T-helper 1 cell treated with Interleukin-12 subunit alpha and Interleukin-12 subunit beta and Interleukin-4 antibody, amounts not matched to agents 30 μg/mL and 1 μg/mL, for 36 hours (primary cell): Measurements from ENCODE around the gene CCSER1.
"Not testable (repeated sequence)": the region's sequence is repeated elsewhere in the genome, so short reads cannot be mapped to it uniquely, and the experiment has no call there.

Source experiments
- H3K27ac Mint-ChIP-seq: one replicate; pipeline ENCODE4 v1.8.0; 2021; ENCODE audit warnings: mild to moderate bottlenecking, mixed read lengths
- H3K27me3 Mint-ChIP-seq: one replicate; pipeline ENCODE4 v1.8.0; 2021; ENCODE audit warnings: low read depth, mixed read lengths
- H3K36me3 Mint-ChIP-seq: one replicate; pipeline ENCODE4 v1.8.0; 2021; ENCODE audit warnings: low read depth, mixed read lengths
- H3K4me1 Mint-ChIP-seq: one replicate; pipeline ENCODE4 v1.8.0; 2021; ENCODE audit warnings: low read depth, mixed read lengths
- H3K4me3 Mint-ChIP-seq: one replicate; pipeline ENCODE4 v1.8.0; 2021; ENCODE audit warnings: mild to moderate bottlenecking, moderate library complexity, mixed read lengths
- H3K9me3 Mint-ChIP-seq: one replicate; pipeline ENCODE4 v1.8.0; 2021; ENCODE audit warnings: mixed read lengths

Gene CCSER1

DNA sequence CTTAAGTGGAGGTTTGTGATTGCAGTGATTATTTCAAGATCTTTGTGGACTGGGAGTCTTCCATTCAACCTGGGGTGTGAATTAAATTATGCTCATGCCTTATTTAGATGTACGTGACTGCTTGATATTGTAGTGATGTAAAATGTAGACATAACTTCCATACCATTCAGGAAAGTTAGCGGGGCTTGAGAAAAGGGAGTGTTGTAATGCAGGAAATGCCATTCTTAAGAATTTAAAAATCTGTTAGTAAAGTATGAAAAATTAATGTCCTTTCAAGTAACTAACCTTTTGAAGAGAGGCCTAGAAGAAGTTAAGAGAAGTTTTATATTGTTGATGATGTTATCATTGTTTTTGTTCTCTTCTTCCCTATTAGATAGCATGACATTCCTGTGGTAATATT lies 318.2 kb downstream of the CCSER1 start:
- no peaks in the 10 kb centered on the region for H3K4me1 Mint-ChIP-seq
- H3K27ac Mint-ChIP-seq = no peak overlapping the region
- H3K9me3 Mint-ChIP-seq = peaks cover 5% of the 10 kb centered on the region
- no peaks in the 10 kb centered on the region for H3K27me3 Mint-ChIP-seq
- H3K36me3 Mint-ChIP-seq = no peaks in the 10 kb centered on the region
- H3K4me3 Mint-ChIP-seq = no peak overlapping the region

DNA sequence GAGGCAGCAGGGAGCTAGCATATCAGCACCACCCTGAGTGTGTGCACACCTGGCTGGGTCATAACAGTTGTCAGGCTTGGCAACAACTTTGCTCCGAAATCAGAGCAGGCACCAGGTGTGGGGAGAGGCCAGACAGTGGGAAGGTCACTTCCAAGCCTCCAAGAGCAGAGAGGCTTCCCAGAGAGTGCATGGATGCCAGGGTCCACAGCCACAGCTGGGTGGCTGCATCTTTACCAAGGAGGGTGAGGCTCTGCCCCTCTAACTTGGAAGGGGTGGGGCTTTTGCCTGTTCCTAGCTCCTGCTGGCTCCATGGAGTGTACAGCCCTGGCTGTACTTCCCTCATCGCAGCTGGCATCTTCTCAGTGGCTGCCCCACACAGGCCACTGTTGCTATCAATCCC lies 322.4 kb downstream of the CCSER1 start:
- Mint-ChIP-seq H3K36me3 (no peaks in the 10 kb centered on the region), H3K27ac (no peak overlapping the region), H3K27me3 (no peaks in the 10 kb centered on the region), H3K4me3 (no peak overlapping the region), H3K4me1 (no peaks in the 10 kb centered on the region), H3K9me3 (peaks cover 6% of the 10 kb centered on the region)

DNA sequence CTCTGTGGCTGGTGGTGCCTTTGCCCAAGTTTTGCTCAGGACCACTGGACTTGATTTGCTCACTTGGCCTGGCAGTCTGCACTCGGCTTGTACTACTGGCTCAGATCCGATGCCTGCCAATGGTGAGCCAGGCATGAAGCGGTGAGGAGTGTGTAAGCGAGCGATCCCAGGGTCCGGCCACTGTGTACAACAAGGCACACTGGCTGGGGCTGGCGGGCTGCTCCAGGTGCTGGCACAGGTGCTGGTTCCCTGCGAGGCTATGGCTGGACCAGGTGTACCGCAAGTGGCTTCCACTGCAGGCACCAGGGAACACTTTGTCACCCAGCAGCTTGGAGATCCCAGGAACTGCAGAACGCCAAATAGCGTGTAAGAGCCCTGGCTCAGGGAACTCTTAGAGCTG lies 329.7 kb downstream of the CCSER1 start:
- Mint-ChIP-seq H3K27ac (no peak overlapping the region), H3K9me3 (no peaks in the 10 kb centered on the region), H3K4me1 (no peaks in the 10 kb centered on the region), H3K4me3 (no peak overlapping the region), H3K27me3 (no peaks in the 10 kb centered on the region), H3K36me3 (no peaks in the 10 kb centered on the region)

DNA sequence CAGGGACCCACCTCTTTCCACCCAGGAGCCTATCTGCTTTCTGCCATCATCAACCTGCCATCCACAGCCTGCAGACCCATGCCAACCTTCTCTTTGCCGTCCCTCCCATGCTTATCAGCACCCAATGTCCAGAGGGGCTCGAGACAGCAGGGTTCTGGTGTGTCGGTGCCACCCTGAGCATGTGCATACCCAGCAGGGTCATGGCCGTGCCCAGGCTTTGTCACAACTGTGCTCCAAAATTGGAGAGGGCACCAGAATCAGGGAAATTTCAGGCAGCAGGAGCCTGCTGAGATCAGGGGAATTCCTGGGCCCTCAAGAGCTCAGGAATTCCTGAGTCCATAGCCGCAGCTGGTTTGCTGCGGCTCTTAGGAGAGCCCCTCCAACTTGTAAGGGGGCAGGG lies 330.6 kb downstream of the CCSER1 start:
- H3K27ac Mint-ChIP-seq = no peak overlapping the region
- no peaks in the 10 kb centered on the region for H3K27me3 Mint-ChIP-seq
- no peak overlapping the region for H3K4me3 Mint-ChIP-seq
- H3K4me1 Mint-ChIP-seq = no peaks in the 10 kb centered on the region
- H3K9me3 Mint-ChIP-seq = no peaks in the 10 kb centered on the region
- H3K36me3 Mint-ChIP-seq = no peaks in the 10 kb centered on the region

DNA sequence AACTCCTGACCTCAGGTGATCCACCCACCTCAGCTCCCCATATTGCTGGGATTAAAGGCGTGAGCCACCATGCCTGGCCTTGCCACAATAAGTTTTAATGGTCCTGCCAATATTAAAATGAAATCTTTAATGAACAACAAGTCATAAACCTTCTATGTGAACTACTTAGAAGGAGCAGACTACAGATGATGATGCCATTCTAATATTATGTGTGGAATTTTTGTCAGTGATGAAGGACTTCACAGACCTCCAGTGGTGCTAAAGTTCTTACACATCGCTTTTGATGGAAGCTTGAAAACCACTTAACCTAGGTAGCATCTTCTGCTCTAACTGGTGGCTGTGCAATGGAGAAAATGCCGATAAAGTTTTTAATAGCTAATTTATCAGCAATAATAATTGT lies 331.4 kb downstream of the CCSER1 start:
- no peaks in the 10 kb centered on the region for H3K36me3 Mint-ChIP-seq
- no peak overlapping the region for H3K27ac Mint-ChIP-seq
- no peaks in the 10 kb centered on the region for H3K9me3 Mint-ChIP-seq
- H3K27me3 Mint-ChIP-seq = no peaks in the 10 kb centered on the region
- no peak overlapping the region for H3K4me3 Mint-ChIP-seq
- no peaks in the 10 kb centered on the region for H3K4me1 Mint-ChIP-seq

DNA sequence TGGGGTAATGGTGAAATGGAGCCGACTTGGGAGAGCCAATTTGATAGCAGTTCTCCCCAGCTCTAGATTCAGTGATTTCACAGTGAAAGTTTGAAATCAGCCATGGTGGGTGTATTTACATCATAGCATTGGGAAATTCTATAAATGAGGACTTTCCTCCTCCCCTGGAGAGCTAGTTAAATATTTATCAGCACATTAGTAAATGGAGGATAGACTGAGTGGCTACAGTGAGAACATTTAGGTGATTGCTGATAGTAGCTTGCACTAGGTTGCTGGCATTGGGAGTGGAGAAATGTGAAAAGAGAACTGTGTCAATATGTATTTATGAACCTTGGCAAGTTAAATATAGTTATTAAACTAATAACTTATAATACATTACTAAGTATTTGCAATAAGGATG lies 347.3 kb downstream of the CCSER1 start:
- no peak overlapping the region for H3K27ac Mint-ChIP-seq
- H3K36me3 Mint-ChIP-seq = no peaks in the 10 kb centered on the region
- no peaks in the 10 kb centered on the region for H3K27me3 Mint-ChIP-seq
- no peaks in the 10 kb centered on the region for H3K4me1 Mint-ChIP-seq
- no peaks in the 10 kb centered on the region for H3K9me3 Mint-ChIP-seq
- H3K4me3 Mint-ChIP-seq = no peak overlapping the region

DNA sequence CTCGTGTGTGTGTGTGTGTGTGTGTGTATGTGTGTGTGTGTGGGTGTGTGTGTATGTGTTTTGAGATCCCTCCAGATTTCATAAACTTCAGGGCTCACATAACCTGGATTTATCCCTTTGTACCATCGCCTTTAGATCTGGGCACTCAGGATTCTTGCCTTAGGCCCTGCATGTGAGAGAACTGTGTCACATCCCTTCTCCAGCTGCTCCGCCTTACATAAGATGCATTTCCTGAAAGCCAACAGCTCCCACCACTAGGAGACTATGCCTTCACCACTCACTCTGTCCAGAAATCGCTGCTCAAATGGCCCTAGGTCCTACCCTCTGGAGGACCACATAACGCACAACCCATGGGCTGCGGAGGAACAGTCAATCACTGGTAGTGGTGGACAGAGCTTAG lies 348.8 kb downstream of the CCSER1 start:
- H3K4me3 Mint-ChIP-seq = no peak overlapping the region
- no peak overlapping the region for H3K27ac Mint-ChIP-seq
- H3K9me3 Mint-ChIP-seq = no peaks in the 10 kb centered on the region
- no peaks in the 10 kb centered on the region for H3K4me1 Mint-ChIP-seq
- H3K36me3 Mint-ChIP-seq = no peaks in the 10 kb centered on the region
- no peaks in the 10 kb centered on the region for H3K27me3 Mint-ChIP-seq

DNA sequence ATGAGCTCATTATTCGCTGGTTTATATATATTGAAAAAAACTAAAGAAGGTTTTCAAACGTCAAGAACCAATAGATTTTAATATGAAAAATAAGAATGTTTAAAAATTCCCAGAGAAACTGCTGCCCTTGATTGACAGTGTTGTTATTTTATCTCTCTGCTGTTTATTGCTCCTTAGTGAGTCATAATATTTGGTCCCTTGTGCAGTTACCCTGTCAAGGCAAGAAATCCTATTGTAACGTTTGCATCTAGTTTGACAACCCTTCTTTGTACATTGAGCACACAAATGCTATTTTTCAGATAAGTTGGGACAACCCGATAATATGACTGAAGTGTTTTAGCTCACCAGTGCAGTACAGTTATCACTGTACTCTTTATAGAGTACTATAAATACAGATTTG lies 349.4 kb downstream of the CCSER1 start:
- H3K4me1 Mint-ChIP-seq = no peaks in the 10 kb centered on the region
- H3K9me3 Mint-ChIP-seq = no peaks in the 10 kb centered on the region
- no peak overlapping the region for H3K27ac Mint-ChIP-seq
- no peaks in the 10 kb centered on the region for H3K27me3 Mint-ChIP-seq
- no peaks in the 10 kb centered on the region for H3K36me3 Mint-ChIP-seq
- no peak overlapping the region for H3K4me3 Mint-ChIP-seq

DNA sequence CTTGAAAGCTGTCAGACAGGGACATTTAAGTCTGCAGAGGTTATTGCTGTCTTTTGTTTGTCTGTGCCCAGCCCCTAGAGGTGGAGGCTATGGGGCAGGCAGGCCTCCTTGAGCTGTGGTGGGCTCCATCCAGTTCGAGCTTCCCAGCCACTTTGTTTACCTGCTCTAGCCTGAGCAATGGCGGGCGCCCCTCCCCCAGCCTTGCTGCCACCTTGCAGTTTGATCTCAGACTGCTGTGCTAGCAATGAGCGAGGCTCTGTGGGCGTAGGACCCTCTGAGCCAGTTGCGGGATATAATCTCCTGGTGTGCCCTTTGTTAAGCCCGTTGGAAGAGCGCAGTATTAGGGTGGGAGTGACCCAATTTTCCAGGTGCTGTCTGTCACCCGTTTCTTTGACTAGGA lies 357.7 kb downstream of the CCSER1 start:
- H3K4me3 Mint-ChIP-seq, H3K9me3 Mint-ChIP-seq, H3K27me3 Mint-ChIP-seq, H3K36me3 Mint-ChIP-seq, H3K27ac Mint-ChIP-seq, H3K4me1 Mint-ChIP-seq: not testable (repeated sequence)

DNA sequence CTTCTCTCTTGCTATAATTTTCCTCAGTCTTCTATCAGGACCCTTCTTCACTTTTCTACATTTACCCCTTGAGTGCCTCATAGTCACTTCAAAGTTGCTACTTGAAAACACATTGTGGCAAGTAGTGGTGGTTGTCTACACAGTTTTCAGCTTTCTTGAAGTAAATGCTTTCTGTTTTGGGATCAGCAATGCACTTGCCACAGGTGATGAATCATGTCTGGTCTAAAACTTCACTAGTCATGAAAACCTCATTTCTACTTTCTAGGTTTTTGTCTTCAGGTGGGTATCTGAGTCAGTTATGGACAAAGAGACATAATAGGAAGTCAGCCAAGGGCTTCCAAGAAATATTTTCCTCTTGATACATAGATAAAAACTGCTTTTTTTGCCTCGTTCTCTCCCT lies 359.2 kb downstream of the CCSER1 start:
- no peaks in the 10 kb centered on the region for H3K4me1 Mint-ChIP-seq
- peaks cover 4% of the 10 kb centered on the region for H3K9me3 Mint-ChIP-seq
- no peaks in the 10 kb centered on the region for H3K36me3 Mint-ChIP-seq
- no peak overlapping the region for H3K27ac Mint-ChIP-seq
- no peaks in the 10 kb centered on the region for H3K27me3 Mint-ChIP-seq
- no peak overlapping the region for H3K4me3 Mint-ChIP-seq

DNA sequence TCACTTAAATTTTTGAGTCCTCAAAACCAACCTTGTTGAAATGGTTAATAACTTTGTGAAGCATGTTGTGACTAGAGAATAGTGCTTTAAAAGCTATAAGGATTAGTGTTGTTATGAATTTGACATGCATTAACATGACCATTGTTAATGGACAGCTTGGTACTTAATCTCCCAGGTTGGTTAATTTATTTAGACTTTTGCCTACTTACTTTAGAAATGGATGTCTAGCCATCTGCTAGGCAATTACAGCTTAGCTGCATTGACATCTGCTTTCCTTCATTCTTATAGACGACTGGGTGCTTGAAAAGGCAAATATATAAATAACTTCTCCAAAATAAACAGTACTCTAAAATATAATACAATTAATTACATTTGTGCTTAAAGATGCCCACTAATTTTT lies 368.0 kb downstream of the CCSER1 start:
- H3K4me1 Mint-ChIP-seq = no peaks in the 10 kb centered on the region
- no peak overlapping the region for H3K27ac Mint-ChIP-seq
- H3K9me3 Mint-ChIP-seq = no peaks in the 10 kb centered on the region
- no peak overlapping the region for H3K4me3 Mint-ChIP-seq
- no peaks in the 10 kb centered on the region for H3K36me3 Mint-ChIP-seq
- H3K27me3 Mint-ChIP-seq = no peaks in the 10 kb centered on the region

DNA sequence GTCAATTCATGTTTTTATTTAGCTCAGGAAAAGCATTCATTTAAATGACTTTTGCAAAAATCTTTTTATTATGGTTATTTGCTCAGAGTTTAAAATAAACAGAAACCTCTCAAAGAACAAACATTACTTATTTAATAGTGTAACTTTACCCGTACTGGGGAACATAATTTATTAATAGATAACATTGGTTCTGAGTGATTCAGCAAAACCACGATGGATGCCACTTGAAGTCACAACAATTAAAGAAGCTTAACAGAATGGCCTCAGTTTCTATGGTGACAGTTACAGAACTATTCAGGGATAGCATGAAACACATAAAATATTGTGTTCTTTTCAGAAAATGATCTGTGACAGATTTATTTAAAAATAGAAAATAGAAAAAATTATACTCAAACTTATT lies 368.7 kb downstream of the CCSER1 start:
- no peaks in the 10 kb centered on the region for H3K9me3 Mint-ChIP-seq
- no peaks in the 10 kb centered on the region for H3K36me3 Mint-ChIP-seq
- no peak overlapping the region for H3K4me3 Mint-ChIP-seq
- H3K27me3 Mint-ChIP-seq = no peaks in the 10 kb centered on the region
- no peaks in the 10 kb centered on the region for H3K4me1 Mint-ChIP-seq
- H3K27ac Mint-ChIP-seq = no peak overlapping the region

DNA sequence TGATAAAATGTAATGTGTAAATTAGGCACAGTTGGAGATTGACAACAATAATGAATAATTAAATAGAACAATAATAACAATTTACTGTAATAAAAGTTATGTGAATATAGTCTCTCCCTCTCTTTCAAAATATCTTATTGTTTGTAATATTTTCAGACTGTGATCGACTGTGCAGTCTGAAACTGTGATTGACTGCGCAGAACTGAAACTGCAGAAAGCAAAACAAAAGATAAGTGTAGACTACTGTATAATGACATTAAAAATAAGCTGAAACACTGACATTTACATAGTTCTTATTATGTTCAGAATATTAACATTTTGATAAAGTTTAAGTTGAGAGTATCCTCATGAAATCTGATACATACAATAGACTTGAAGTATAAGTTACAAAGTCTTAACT lies 371.0 kb downstream of the CCSER1 start:
- H3K4me3 Mint-ChIP-seq = no peak overlapping the region
- no peaks in the 10 kb centered on the region for H3K4me1 Mint-ChIP-seq
- H3K27ac Mint-ChIP-seq = no peak overlapping the region
- H3K9me3 Mint-ChIP-seq = peaks cover 11% of the 10 kb centered on the region
- no peaks in the 10 kb centered on the region for H3K27me3 Mint-ChIP-seq
- H3K36me3 Mint-ChIP-seq = no peaks in the 10 kb centered on the region

DNA sequence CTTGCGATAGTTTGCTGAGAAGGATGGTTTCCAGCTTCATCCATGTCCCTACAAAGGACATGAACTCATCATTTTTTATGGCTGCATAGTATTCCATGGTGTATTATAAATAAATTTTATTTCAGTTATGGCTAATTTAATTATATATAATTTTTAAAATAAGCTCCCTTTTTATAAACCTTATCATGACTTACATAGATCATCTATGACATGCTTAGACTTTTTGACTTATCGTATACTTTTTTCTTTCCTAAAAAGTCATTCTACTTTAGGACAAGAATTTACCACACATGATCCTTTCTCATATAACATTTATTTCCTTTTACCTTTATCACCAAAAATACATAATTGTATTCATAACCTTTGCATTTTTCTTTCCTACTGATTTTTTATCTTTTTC lies 376.5 kb downstream of the CCSER1 start:
- Mint-ChIP-seq H3K36me3 (no peaks in the 10 kb centered on the region), H3K9me3 (peaks cover 32% of the 10 kb centered on the region), H3K4me3 (no peak overlapping the region), H3K4me1 (no peaks in the 10 kb centered on the region), H3K27ac (no peak overlapping the region), H3K27me3 (no peaks in the 10 kb centered on the region)

DNA sequence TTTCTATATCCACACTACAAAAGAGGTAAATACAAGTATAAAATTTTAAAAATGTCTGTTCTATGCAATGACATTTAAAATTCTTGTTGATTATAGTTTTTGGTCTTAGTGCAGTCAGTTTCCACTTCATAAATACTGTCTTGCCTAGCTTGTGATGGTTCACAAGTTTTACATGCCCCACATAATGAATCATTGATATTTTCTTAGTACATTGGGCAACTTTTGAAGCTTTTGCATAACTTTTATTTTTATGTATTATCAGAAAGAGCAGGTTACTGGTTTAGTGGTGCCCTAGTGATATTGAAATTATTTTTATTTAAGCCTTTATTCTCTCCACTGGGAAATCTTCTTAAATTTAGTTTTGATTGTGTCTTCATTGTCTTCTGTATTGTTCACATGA lies 388.0 kb downstream of the CCSER1 start:
- Mint-ChIP-seq H3K4me1 (no peaks in the 10 kb centered on the region), H3K27ac (no peak overlapping the region), H3K9me3 (no peaks in the 10 kb centered on the region), H3K4me3 (no peak overlapping the region), H3K36me3 (no peaks in the 10 kb centered on the region), H3K27me3 (no peaks in the 10 kb centered on the region)

DNA sequence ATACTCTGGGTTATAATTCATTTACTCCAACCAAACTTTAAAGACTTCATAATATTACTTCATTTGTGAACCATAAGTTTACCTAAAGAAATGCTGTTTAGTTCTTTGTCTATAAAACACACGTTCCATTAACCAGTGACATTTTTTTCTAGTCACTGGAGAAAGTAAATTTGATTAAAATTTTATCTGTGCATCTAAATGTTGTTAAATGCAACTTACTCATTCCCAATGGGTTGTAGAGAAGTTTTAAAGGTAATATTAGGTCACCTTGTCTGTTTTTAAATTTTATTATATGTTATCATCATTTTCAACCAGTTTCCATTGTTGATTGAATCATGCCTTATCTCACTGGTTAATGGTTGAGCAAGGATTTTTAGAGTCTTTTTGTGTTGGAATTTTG lies 401.4 kb downstream of the CCSER1 start:
- Mint-ChIP-seq H3K9me3 (no peaks in the 10 kb centered on the region), H3K27me3 (no peaks in the 10 kb centered on the region), H3K36me3 (no peaks in the 10 kb centered on the region), H3K27ac (no peak overlapping the region), H3K4me1 (no peaks in the 10 kb centered on the region), H3K4me3 (no peak overlapping the region)
